H1 (cell line): Measurements from ENCODE around the gene ABHD12. TPM values are rescaled to one million over a fixed set of nuclear protein-coding genes. Genes with fewer than 3 reads are reported as not detected.

Experiments used
- CTCF ChIA-PET: fragments of 300-600 bp; sonication (Branson Sonifier 250); formaldehyde crosslinking; loops from one replicate; lab custom pipeline; 2021; ENCODE audit not compliant: partially characterized antibody; lab: Charles Lee
- POLR2A ChIA-PET: fragments of 300-600 bp; sonication (Branson Sonifier 250); formaldehyde crosslinking; loops from one replicate; lab custom pipeline; 2021; ENCODE audit warnings: inconsistent platforms; ENCODE audit not compliant: partially characterized antibody; lab: Charles Lee
- DNase-seq, 2 experiments: peaks; one replicate each; pipeline versions ENCODE4 v3.0.0 to v3.0.0-alpha.2; 2010 to 2022; ENCODE audit warnings: low spot score in 2 of 2, low read depth in 1 of 2, mixed read lengths in 1 of 2
- FAIRE-seq: peaks from 2 replicates; lab custom pipeline; 2011; peaks lifted over from hg19 to GRCh38; lab: Jason Lieb, UNC
- H2AFZ ChIP-seq: 2 replicates; pipeline ENCODE4 v1.8.1; 2012; ENCODE audit warnings: low read length, inconsistent platforms
- H2AK5ac ChIP-seq: 2 replicates; pipeline ENCODE4 v1.6.1; 2013; ENCODE audit warnings: low read depth, low read length
- H2BK120ac ChIP-seq: replicated peaks from 2 replicates; pipeline ENCODE3; 2013; ENCODE audit warnings: low read depth, low read length, inconsistent platforms
- H2BK12ac ChIP-seq: 2 replicates; pipeline ENCODE4 v1.6.1; 2013; ENCODE audit warnings: low read depth, low read length
- H2BK15ac ChIP-seq: 2 replicates; pipeline ENCODE4 v1.6.1; 2013; ENCODE audit warnings: low read length
- H2BK20ac ChIP-seq: 2 replicates; pipeline ENCODE4 v1.6.1; 2013; ENCODE audit warnings: low read length
- H2BK5ac ChIP-seq: 2 replicates; pipeline ENCODE4 v1.6.1; 2013; ENCODE audit warnings: low read depth, low read length
- H3K14ac ChIP-seq: 2 replicates; pipeline ENCODE4 v1.6.1; 2013; ENCODE audit warnings: inconsistent platforms; ENCODE audit not compliant: insufficient read length
- H3K18ac ChIP-seq: 2 replicates; pipeline ENCODE4 v1.6.1; 2013; ENCODE audit warnings: low read length; ENCODE audit errors: extremely low read depth
- H3K23ac ChIP-seq: 2 replicates; pipeline ENCODE4 v1.6.1; 2013; ENCODE audit warnings: inconsistent platforms; ENCODE audit not compliant: insufficient read length
- H3K23me2 ChIP-seq: 2 replicates; pipeline ENCODE4 v1.6.1; 2013; ENCODE audit warnings: low read depth, low read length
- H3K27ac ChIP-seq: 2 replicates; pipeline ENCODE4 v1.6.1; 2011; ENCODE audit warnings: low read depth, low read length, inconsistent platforms
- H3K27me3 ChIP-seq, 4 experiments: replicated peaks in 1 of 4; 1 replicate in 1 of 4; 2 replicates in 3 of 4; pipeline versions ENCODE4 v1.6.1 to v1.8.1; 2011 to 2013; ENCODE audit warnings: low read length in 3 of 4, mild to moderate bottlenecking in 3 of 4, inconsistent platforms in 2 of 4, mixed read lengths in 2 of 4, moderate library complexity in 1 of 4; ENCODE audit not compliant: control insufficient read depth in 3 of 4, insufficient read depth in 3 of 4; ENCODE audit errors: extremely low read depth in 1 of 4
- H3K36me3 ChIP-seq, 4 experiments: 2 replicates each; pipeline versions ENCODE4 v1.6.1 to v1.8.1; 2011 to 2013; ENCODE audit warnings: mild to moderate bottlenecking in 4 of 4, low read length in 3 of 4, moderate library complexity in 2 of 4, control low read depth in 1 of 4, inconsistent platforms in 1 of 4; ENCODE audit not compliant: insufficient read depth in 4 of 4, control insufficient read depth in 2 of 4
- H3K4ac ChIP-seq: replicated peaks from 2 replicates; pipeline ENCODE3; 2013; ENCODE audit warnings: low read length, low read depth, mixed read lengths, inconsistent platforms; ENCODE audit not compliant: insufficient read length
- H3K4me1 ChIP-seq, 4 experiments: replicated peaks in 1 of 4; 1 replicate in 1 of 4; 2 replicates in 3 of 4; pipeline versions ENCODE4 v1.6.1 to v1.8.1; 2011 to 2013; ENCODE audit warnings: low read length in 3 of 4, inconsistent platforms in 2 of 4, mixed read lengths in 1 of 4; ENCODE audit not compliant: insufficient read depth in 4 of 4, control insufficient read depth in 3 of 4
- H3K4me2 ChIP-seq, 2 experiments: 2 replicates each; pipeline versions ENCODE4 v1.6.1 to v1.8.1; 2011 to 2013; ENCODE audit warnings: low read depth in 2 of 2, low read length in 2 of 2, control low read depth in 1 of 2, inconsistent platforms in 1 of 2, mild to moderate bottlenecking in 1 of 2; ENCODE audit not compliant: insufficient read depth in 1 of 2
- H3K4me3 ChIP-seq, 4 experiments: fragments of 200-600, 300-600 bp in 1 of 4; sonication (generic), shearing (Covaris generic), sonication (Bioruptor Twin) in 1 of 4; 2 replicates each; pipeline versions ENCODE4 v1.5.1 to v1.8.1; 2011 to 2016; ENCODE audit warnings: low read length in 4 of 4, low read depth in 3 of 4, control low read depth in 2 of 4, inconsistent platforms in 2 of 4, mild to moderate bottlenecking in 2 of 4, mixed read lengths in 1 of 4, moderate library complexity in 1 of 4; ENCODE audit not compliant: insufficient read depth in 2 of 4; ENCODE audit errors: extremely low read depth in 1 of 4
- H3K56ac ChIP-seq: replicated peaks from 2 replicates; pipeline ENCODE3; 2013; ENCODE audit warnings: low read depth, mild to moderate bottlenecking, mixed read lengths, low read length, inconsistent platforms; ENCODE audit not compliant: insufficient read length
- H3K79me1 ChIP-seq: 2 replicates; pipeline ENCODE4 v1.6.1; 2013; ENCODE audit warnings: low read depth, low read length, control low read depth
- H3K79me2 ChIP-seq, 2 experiments: 2 replicates each; pipeline versions ENCODE4 v1.6.1 to v1.8.1; 2012 to 2013; ENCODE audit warnings: low read length in 2 of 2, mild to moderate bottlenecking in 2 of 2, inconsistent platforms in 1 of 2; ENCODE audit not compliant: insufficient read depth in 2 of 2, control insufficient read depth in 1 of 2
- H3K9ac ChIP-seq, 4 experiments: replicated peaks in 1 of 4; 1 replicate in 1 of 4; 2 replicates in 3 of 4; pipeline versions ENCODE4 v1.6.1 to v1.8.1; 2011 to 2013; ENCODE audit warnings: low read depth in 3 of 4, low read length in 3 of 4, control low read depth in 2 of 4, mild to moderate bottlenecking in 2 of 4, moderate library complexity in 2 of 4, inconsistent platforms in 1 of 4; ENCODE audit errors: extremely low read depth in 1 of 4
- H3K9me3 ChIP-seq, 2 experiments: 2 replicates each; pipeline versions ENCODE4 v1.6.1 to v1.8.1; 2012 to 2013; ENCODE audit warnings: mild to moderate bottlenecking in 2 of 2, moderate library complexity in 2 of 2, control low read depth in 1 of 2, inconsistent platforms in 1 of 2, low read depth in 1 of 2, low read length in 1 of 2, mixed read lengths in 1 of 2; ENCODE audit not compliant: insufficient read depth in 2 of 2
- H4K20me1 ChIP-seq, 2 experiments: replicated peaks in 1 of 2; 2 replicates each; pipeline versions ENCODE3 to v1.8.1; 2011 to 2013; ENCODE audit warnings: inconsistent platforms in 2 of 2, low read length in 2 of 2, mild to moderate bottlenecking in 1 of 2; ENCODE audit not compliant: insufficient read depth in 2 of 2, control insufficient read depth in 1 of 2
- H4K5ac ChIP-seq: 2 replicates; pipeline ENCODE4 v1.6.1; 2013; ENCODE audit warnings: low read length, low read depth, mixed read lengths, inconsistent platforms; ENCODE audit not compliant: insufficient read length
- H4K8ac ChIP-seq: 2 replicates; pipeline ENCODE4 v1.8.0; 2013; ENCODE audit warnings: mild to moderate bottlenecking, moderate library complexity, low read length, inconsistent platforms; ENCODE audit not compliant: insufficient read depth; ENCODE audit errors: extremely low read depth
- H4K91ac ChIP-seq: replicated peaks from 2 replicates; pipeline ENCODE3; 2013; ENCODE audit warnings: low read length, mixed read lengths, inconsistent platforms; ENCODE audit not compliant: insufficient read length
- CBX5 ChIP-seq: fragments of 300-800, 300-1000 bp; sonication (generic); IDR thresholded peaks from 2 replicates; pipeline ENCODE4 v1.7.1; 2016; ENCODE audit warnings: antibody characterized with exemption, low read length, low read depth
- EP300 ChIP-seq, 2 experiments: IDR thresholded peaks; 1 replicate in 1 of 2; 2 replicates in 1 of 2; pipeline ENCODE4 v1.6.1; 2011 to 2012; ENCODE audit warnings: low read depth in 2 of 2, low read length in 2 of 2, mild to moderate bottlenecking in 2 of 2, borderline replicate concordance in 1 of 2, inconsistent platforms in 1 of 2, moderate library complexity in 1 of 2
- HDAC6 ChIP-seq: IDR thresholded peaks from one replicate; pipeline ENCODE4 v1.7.1; 2012; ENCODE audit warnings: low read depth, mild to moderate bottlenecking, inconsistent platforms, low read length, moderate library complexity
- NANOG ChIP-seq: IDR thresholded peaks from 2 replicates; pipeline ENCODE4 v1.6.1; 2011; ENCODE audit warnings: low read length, low read depth, mild to moderate bottlenecking, inconsistent platforms; ENCODE audit not compliant: insufficient read depth, poor library complexity, severe bottlenecking
- RNF2 ChIP-seq: fragments of 200-900, 300-1000 bp; sonication (generic); IDR thresholded peaks from 2 replicates; pipeline ENCODE4 v1.7.1; 2016; ENCODE audit warnings: borderline replicate concordance, low read depth, mild to moderate bottlenecking, antibody characterized with exemption, low read length; ENCODE audit not compliant: poor library complexity, severe bottlenecking; ENCODE audit errors: missing control alignments
- TAF7 ChIP-seq: optimal IDR thresholded peaks from 2 replicates; pipeline ENCODE3; 2011; ENCODE audit warnings: low read depth, mild to moderate bottlenecking, inconsistent platforms, low read length, moderate library complexity, borderline replicate concordance
- WGBS, 2 experiments: shearing (Covaris generic) in 1 of 2; methylation state at CpG; one replicate each; pipeline versions ENCODE4 v1.1.6 to v1.1.7; 2013 to 2015; ENCODE audit warnings: low lambda C conversion rate in 2 of 2, mixed read lengths in 2 of 2, inconsistent platforms in 1 of 2, low coverage in 1 of 2, missing lambda C conversion rate in 1 of 2; ENCODE audit not compliant: insufficient replicate concordance in 2 of 2, insufficient coverage in 1 of 2, insufficient read length in 1 of 2; ENCODE audit errors: extremely low coverage in 1 of 2, missing lambda C conversion rate in 1 of 2; 5-methylcytosine and 5-hydroxymethylcytosine counted together
- polyA plus RNA-seq, 7 experiments: library from polyadenylated mRNA; depleted of rRNA in 3 of 7; stranded (reverse) in 5 of 7; unstranded in 2 of 7; fragments of >200 nt in 5 of 7; fragments of 200-250 nt in 2 of 7; gene quantifications; 1 replicate in 5 of 7; 2 replicates in 1 of 7; 4 replicates in 1 of 7; pipeline versions ENCODE4 v1.2.1 to v1.2.3, GENCODE V29; 2011 to 2013; ENCODE audit warnings: missing spikeins in 2 of 7, mixed read lengths in 2 of 7
- total RNA-seq: library from RNA; stranded (reverse); fragmentation: NEBNext Ultra II Directional; extraction: Animal tissue kit (Norgen Biotek cat#: 25700); gene quantifications from 2 replicates; pipeline ENCODE4 v1.2.1, GENCODE V29; 2021

ABHD12 gene
- total and polyA plus RNA-seq, 2 of the 8 experiments (the other 6 are each of a cell fraction or from before 2014, with no cell fraction given), result 31.3 to 59.5 TPM

DNA sequence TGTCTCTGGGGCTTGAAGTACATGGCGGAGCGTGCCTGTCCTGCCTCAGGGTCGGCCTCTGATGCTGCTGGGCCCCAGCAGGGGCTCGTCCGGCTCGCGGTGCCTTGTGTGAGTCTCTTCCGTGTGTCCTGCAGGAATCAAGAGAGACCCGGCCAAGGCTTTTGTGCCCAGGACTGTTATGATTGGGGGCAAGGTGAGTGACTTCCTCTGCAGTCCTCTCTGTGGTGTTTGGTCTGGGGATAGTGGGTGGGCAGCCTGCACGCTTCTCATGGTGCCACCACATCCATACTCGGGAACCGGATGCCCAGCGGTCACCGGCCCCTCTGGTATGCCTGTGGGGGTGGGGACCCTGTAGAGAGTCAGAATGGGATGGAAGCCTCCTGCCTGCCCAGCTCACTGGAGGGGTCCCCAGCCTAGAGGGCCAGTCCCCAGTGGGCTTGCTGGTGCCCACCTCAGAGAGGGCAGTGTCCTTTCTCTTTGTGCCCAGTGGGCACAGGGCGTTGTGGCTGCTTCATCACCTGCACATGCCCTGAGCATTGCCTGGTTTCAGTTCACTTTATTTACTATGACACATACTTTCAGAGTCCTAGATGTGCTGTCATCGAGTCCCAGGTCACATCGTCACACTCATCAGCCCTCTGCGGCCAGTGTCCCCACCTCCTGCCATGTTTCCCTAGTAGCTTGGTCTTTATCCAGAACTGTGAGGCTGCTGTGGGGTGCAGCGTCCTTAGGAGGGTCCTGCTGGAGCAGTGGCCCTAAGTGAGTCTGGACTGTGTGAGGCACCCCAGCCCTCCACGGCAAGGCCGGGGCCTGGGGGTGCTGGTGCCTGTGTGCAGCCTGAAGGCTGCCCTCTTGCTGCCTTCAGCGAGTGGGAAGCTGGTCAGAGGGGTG is 102.1 kb downstream of the ABHD12 start:
- no peaks in the 10 kb centered on the region; the same call in 1 of the 2 replicates for H3K79me1 ChIP-seq
- no peak overlapping the region for H3K23ac ChIP-seq
- no peak overlapping the region for H4K5ac ChIP-seq
- no peaks in the 10 kb centered on the region for H3K27me3 ChIP-seq
- no peaks in the 10 kb centered on the region for H3K23me2 ChIP-seq
- no peak overlapping the region for H3K4me2 ChIP-seq
- no peaks in the 10 kb centered on the region for H3K79me2 ChIP-seq
- H3K4ac ChIP-seq, result no peak overlapping the region
- WGBS, 2 experiments, result 93% methylated on average over 21 of the region's 22 CpGs; no CpG with 5 or more reads in 1 of the 2 experiments
- H3K27ac ChIP-seq, result no peak overlapping the region
- H3K9ac ChIP-seq, result no peak overlapping the region
- H2BK5ac ChIP-seq, result no peak overlapping the region; the same call in 1 of the 2 replicates
- no peak overlapping the region; the same call in none of the 2 replicates for H4K8ac ChIP-seq
- no peak overlapping the region for H3K56ac ChIP-seq
- H2BK120ac ChIP-seq, result no peak overlapping the region
- peaks cover 4 to 19% (median 16%) of the 10 kb centered on the region in 4 experiments; a peak in 6 of 8 replicates for H3K36me3 ChIP-seq
- H3K4me1 ChIP-seq, result no peaks in the 10 kb centered on the region
- H2BK20ac ChIP-seq, result no peak overlapping the region
- no peaks in the 10 kb centered on the region for H3K9me3 ChIP-seq
- FAIRE-seq (no peak), DNase-seq (no peak)
- H2BK12ac ChIP-seq, result no peak overlapping the region
- no peak overlapping the region for H4K91ac ChIP-seq
- no peak overlapping the region for H3K14ac ChIP-seq
- no peak overlapping the region for H2AK5ac ChIP-seq
- H3K4me3 ChIP-seq, result no peak overlapping the region
- POLR2A ChIA-PET, result interaction anchor here (1.8 kb wide), 1 partner anchor 7 kb away, joined by 3 read pairs; no protein-coding TSS in a partner anchor
- no peak overlapping the region for H2AFZ ChIP-seq
- peaks cover 0 to 8% of the 10 kb centered on the region in 2 experiments for H4K20me1 ChIP-seq
- no peak overlapping the region for H2BK15ac ChIP-seq
- CTCF ChIA-PET, result interaction anchor here (0.7 to 3.0 kb wide), 10 partner anchors 8 to 295 kb away, joined by 3 to 10 read pairs (median 4); no protein-coding TSS in a partner anchor
- TF ChIP-seq CBX5 (no peak), NANOG (no peak), HDAC6 (no peak), EP300 (IDR thresholded peaks at IDR 0.05; ENCODE audit: borderline replicate concordance in 1 of 2, low read depth in 2 of 2, low read length in 2 of 2) (no peak), TAF7 (no peak), RNF2 (no peak)
- H3K18ac ChIP-seq, result no peak overlapping the region
